GM23248 (cell line): ENCODE measurements around the gene MYO5B.

ENCODE experiments used
- EZH2 ChIP-seq: fragments of 200-600 bp; sonication (generic); IDR thresholded peaks from 2 replicates; pipeline ENCODE4 v1.6.1; 2018; ENCODE audit warnings: antibody characterized with exemption, mild to moderate bottlenecking; ENCODE audit not compliant: insufficient read depth, poor library complexity, severe bottlenecking
- EZH2phosphoT487 ChIP-seq: fragments of 200-600 bp; sonication (generic); IDR thresholded peaks from 2 replicates; pipeline ENCODE4 v1.6.1; 2018; ENCODE audit warnings: antibody characterized with exemption, moderate library complexity, mild to moderate bottlenecking, low read depth; ENCODE audit not compliant: insufficient read depth

- TF ChIP-seq EZH2 (no peak), EZH2phosphoT487 (no peak)
These were observed 341.9 kb downstream of the MYO5B start for GRCh38 chr18:49853011-49853410.
